GM19240 (cell line): Measurements from ENCODE around the gene RAB34.
A peak's percentile ranks its signal among the peaks of the same experiment; 100 is the strongest.

Source experiments
- DNase-seq: peaks from one replicate; pipeline ENCODE4 v3.0.0; 2011; ENCODE audit warnings: low spot score; ENCODE audit not compliant: insufficient read length

The RAB34 gene

DNA sequence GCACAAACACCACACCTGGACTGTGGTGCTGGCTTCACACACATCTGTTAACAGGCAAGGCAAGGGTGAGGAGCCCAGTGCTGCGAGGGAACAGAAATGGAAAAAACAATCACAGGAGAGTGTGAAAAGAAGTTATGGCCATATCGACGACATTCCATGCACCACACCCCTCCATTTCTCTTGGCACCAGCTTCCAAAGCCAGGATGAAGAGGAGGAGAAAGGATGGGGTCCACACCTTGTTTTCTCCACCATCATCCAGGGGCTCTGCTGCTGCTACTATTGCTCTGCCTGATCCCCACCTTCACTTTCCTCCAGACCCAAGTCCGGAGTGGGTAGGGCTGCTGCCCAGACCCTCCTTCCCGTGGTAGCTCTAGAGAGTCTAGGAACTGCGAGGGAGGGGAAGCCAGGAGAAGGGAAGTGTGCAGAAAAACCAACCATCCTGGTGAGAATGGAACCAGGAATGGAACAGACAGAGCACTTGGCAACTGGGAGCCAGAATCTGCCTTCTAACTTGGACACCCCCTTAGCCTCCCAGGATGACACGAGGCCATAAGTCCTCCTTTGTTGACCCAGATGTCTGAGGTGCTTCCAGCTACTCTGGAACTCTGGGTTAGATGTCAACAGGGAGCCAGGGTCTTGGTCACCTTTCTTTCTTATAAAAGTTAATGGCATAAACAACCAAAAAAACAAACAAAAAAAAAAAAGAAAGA lies 4.8 kb downstream of the RAB34 start:
- no peak for DNase-seq

DNA sequence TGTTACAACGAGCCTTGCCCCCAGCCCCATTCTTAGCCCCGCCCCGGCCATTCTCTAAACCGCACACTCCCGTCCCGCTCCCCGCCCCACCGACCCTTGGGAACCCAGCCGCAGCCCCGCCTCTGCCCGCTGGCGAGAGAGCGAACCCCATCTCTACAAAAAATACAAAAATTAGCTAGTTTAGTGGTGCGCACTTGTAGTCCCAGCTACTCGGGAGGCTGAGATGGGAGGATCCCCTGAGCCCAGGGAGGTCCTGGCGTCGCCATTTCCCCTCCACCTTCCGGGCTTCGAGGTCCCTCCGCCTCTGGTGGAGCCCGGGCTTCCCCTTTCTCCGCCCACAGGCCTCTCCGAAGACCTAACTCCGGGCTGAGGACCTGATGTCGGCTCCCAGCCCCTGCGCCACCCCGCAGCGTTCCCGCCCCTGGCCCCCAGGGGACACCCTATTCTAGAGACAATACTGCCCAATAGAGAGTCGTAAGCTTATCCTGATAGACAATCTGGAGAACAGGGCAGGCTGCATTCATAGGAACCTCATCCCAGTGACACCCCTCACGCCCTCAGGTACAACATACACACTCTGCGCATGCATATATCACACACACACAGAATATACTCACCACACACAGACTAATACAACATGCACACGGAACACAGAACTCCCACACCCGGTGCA lies 5.5 kb downstream of the RAB34 start:
- peak; percentile 66 for DNase-seq

DNA sequence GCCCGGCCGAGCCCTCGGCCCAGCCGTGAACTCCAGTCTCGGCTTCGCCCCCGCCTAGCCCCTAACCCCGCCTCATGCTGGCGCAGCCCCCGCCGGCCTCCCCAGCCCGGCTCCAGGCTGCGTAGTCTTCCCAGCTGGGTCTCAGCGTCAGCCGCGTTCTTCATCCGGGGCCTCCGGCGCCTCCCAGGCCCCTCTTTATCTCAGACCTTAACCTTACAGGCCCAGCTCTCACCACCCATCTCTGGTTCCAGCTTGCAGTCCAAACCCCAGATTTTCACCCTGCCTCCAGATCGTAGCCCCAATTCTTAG lies 6.0 kb downstream of the RAB34 start, which contains the start of gene PROCA1:
TSS of gene PROCA1 (minus strand) at position 166 of the 309 bp plus-strand sequence. CDS start 228 bp downstream, outside the sequence.
- DNase-seq: no peak

DNA sequence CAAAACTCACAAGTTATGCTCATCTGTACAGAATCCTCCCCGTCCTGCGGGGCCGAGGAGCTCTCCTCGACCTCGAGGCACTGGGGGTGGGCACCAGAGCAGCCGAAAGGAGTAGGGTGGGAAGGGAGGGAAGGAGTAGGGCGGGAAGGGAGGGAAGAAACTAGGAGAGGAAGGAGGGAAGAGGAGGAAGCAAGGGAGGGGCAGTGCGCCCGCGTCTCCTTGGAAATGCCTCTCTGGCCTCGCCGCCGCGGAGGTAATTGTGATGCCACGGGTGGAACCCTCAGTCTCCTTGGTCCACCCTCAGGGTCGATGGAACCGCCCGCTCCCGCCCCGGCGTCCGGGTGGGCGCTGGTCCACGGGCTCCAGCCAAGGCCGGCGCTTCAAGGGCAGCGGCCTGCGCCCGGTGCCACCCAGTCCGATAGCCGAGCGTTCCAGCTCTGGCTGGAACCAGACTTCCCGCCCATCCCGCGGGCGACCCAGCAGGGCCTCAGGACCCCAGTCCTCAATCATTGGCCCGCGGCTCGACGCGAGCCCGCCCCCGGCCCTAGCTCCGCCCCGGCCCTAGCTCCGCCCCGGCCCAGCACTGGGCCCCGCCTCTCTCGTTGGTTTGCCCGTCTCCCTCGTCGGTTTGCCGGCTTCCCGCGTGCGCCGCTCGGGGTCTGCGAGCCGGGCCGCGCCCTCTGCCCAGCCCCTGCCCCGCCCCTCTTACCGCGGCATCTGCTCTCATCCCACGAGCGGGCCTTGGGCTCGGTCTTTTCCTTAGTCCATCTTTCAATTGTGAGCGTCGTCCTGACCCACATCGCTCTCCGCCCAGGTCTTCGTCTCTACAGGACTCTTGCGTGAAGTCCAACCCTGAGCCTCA lies 6.6 kb downstream of the RAB34 start:
- DNase-seq: peak; percentile 91

DNA sequence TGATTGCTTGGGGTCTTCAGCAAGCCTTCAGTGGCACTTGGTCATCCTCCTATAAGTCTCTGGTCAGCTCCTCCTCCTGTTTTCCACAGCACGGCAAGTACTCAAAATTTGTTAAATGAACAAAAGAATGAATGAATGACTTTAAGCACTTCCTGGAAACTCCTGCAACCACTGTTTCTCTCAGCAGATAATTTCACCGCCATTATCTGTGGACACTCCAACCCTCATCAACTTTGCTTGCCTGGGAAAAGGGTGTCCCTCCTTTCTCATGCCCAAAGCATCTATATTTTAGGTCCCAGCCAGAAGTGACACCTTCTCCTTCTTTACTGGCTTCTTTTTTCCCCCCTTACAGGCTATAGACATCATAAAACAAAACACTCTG lies 10.3 kb downstream of the RAB34 start:
- DNase-seq: no peak

DNA sequence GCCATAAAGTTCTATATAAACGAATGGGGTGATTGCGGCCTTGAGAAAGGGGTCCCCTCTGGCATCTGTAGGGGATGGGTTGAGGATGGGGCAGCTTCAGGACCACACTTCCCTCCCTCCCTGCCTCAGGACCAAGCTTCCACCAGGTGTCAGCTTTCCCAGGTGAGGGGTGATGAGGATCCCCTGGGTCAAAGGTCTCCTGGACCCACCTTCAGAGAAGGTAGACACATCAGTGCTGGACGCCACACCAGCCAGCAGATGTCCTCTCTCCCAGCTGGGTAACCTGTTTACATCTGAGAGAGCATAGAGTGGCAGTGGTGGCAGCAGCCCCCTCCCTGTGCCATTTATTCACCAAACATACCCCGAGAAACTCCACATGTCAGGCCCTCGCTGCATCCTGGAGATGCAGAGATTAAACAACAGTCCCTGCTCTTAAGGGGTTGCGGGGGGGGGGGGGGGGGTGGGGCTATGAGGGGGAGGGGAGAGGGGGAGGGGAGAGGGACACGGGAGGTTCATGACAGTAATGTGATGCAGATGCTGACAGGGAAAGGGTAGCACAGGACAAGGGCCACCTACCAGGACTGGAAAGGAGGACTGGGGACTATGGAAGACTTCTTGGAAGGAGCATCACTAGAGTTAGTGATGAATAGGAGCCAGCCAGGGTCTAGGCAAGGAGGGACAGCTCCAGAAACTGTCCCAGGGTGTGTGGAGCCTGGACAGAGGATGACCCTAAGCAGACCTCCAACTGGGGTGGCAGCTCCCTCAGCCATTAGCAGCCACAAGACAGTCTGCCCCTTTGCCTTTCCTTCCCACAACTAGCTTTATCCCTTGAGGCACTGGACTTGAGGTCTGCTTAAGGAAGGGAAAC lies 11.0 kb downstream of the RAB34 start:
- DNase-seq: no peak

DNA sequence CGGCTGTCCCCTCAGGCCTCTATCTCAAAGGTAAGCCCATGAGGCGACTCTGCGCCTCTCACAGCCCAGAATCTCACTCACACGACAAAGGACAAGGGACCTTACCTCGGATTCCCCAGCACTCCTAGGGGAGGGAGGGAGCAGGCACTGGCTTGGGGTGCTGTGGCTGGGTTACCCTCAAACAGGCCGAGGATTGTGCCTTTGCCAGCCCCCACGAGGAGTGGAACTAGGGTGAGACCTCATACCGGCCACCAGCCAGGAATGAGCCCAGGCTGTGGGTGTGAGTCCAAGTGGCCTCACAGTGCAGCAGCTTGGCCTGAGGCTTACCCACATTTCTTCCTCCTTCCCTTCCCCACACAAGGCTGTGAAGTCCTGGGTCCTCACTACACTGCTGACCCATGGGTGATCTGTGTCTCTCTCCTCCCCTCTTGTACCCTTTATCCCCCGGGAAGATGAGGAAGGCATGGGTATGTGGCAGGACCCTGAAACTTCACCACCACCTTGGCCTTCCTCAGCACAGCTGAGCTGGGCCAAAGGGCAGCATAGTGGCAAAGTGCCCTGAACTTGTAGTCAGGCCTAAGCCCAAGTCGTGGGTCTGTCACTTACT lies 11.8 kb downstream of the RAB34 start:
- no peak for DNase-seq

DNA sequence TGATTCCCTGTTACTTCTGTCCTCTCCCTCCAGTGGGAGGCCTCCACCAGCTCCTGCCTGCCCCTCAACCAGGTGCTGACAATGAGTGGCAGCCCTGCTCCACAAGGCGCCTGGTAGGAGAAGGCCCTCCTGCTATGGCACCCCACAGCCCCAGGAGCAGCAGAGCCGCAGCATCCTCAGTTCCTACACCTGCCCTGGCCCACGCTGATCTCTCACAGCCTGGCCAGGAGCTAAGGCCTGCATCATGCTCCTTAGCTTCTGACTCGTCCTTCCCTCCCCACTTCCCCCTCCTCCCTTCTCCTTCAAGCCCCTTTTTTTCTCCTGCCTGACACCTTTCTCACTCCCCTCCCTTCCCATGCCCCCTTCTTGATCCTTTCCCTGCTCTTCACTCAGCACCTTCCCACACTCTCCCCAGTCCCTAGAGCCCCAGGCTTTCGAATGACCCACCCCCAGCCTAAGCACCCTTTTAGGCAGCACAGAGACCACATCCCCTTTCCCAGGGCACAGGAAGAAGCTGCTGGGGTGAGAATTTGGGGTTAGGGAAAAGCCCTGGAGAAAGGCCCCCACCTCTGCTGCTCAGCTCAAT lies 12.5 kb downstream of the RAB34 start:
- no peak for DNase-seq

DNA sequence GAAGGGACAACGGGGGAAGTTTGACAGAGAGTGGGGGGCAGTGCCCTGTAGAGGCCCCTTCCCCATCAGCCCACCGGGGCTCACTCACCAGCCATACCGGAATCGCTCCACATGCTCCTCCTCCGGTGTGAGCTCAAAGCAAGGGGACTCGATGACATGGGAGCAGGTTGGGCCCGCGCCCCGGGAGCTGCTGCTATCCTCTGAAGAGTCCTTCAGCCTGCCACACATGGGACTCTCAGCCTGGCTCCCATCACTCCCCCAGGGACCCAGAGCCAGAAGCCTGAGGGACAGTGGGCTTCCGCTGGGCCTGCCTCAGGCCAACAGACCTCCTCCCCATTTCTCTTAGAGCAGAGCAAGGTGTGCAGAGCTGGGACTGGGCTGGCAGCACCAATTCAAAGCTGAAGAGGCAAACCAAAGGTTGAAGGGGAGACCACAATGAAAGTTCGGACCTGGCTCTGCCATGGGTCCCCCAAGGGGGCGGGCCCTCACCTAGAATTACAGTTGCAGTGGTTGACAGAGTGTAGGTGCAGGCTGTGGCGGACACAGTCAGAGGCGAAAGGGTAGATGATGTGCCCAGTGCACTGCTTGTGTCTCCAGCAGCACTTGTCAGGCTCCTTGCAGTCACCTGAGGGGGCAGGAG lies 13.3 kb downstream of the RAB34 start:
- DNase-seq: no peak

DNA sequence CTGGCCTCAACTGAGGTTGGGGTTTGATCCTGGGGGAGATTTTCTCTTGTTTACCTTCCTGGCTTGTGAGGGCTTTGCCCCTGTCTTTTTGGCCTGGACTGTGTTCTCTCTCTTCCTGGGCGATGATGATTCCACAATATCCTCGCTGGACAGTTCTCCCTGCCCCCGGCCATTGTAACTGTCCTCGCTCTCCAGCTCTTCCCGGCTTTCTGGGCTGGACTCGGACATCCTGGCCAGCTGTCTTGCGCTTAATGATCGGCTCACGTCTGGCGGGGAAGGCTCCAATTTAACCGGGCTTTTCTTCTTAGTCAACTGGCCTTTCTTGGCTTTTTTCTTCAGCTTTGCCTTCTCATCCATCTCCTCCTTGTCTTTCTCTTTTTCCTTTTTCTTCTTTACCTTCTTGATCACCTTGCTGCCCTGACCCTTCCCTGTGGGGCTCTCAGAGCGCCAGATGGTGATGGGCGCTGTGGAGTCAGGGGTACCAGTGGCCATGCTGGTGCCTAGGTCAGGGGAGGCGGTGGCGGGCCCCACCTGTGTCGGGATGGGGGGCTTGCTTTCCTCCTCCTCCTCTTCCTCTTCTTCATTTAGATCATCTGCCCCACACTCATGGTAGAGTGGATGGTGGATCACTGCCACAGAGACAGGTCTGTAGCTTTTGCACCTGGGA lies 14.0 kb downstream of the RAB34 start:
- DNase-seq: no peak

DNA sequence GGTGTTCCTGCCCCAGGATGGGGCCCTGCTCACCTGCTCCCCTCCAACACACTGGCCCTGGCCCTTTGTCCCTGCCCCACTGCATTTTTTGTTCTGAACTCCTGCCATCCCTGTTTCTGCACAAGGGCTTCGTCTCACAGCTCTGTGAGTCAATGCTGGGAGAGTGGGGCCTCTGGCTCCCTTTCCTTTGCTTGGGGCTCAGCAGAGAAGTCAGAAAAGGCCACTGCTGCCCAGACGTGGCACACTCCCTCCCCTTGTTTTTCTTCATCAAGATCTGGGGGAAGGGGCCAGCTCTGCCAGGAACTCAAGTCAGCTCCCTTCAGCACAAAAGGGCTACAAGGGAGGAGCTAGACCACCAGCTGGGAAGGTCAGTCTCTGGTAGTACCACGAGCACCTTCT lies 14.9 kb downstream of the RAB34 start:
- DNase-seq: no peak

DNA sequence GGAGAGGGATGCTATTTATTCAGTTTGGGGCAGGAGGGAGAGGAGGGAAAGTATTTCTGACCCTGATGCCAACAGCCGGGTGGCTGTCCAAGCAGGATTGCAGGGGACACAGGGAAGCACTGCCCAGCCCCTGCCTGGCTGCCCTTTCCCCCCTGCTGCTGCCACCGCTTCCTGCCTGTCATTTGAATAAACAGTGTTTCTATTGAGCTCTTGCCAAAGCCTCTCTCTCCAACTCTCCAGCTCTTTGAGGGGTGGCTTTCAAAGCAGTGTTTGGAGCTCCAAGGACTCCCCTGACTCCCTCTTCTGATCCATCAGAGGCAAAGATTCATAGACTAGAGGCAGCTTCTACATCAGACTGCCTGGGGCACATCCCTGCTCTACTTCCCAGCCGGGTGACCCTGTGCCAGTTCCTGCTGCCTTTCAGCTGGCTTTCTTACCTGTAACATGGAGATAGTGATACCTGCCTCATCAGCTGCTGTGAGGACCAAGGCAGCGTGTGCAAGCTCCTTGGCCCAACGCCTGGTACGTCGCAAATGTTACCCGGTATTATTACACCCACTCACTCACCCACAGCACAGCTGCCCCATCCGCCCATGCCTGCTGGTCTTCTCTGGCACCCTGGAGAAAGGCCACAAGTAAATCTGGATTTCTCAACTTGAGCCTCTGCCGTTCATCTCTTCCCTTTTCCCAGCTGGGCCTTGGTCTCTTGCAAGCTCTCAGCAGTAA lies 15.5 kb downstream of the RAB34 start:
- DNase-seq: no peak

DNA sequence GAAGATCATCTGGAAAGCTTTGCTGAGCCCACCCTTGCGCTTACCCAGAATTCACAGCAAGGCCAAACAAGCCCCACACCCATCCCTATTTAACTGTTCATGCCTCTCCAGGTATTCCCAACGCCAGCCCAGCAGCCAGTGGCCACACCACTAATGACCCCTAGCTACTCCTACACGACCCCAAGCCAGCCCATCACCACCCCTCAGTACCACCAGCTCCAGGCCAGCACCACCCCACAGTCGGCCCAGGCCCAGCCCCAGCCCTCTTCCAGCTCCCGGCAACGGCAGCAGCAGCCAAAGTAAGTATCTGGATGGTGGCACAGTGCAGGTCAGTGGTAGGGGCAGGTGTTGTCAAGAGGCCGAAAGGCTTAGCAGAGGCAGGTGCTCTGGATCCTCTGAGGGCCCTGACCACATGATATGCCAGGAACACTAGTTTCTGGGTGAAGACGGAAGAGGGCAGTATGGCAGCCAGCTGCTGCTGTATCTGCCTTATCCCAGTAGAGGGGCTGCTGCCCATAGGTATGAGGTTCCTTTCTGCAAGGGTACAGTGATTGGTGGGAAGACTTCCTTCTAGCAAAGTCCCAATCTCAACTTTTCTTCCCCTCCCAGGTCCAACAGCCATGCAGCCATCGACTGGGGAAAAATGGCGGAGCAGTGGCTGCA lies 16.7 kb downstream of the RAB34 start:
- no peak for DNase-seq

DNA sequence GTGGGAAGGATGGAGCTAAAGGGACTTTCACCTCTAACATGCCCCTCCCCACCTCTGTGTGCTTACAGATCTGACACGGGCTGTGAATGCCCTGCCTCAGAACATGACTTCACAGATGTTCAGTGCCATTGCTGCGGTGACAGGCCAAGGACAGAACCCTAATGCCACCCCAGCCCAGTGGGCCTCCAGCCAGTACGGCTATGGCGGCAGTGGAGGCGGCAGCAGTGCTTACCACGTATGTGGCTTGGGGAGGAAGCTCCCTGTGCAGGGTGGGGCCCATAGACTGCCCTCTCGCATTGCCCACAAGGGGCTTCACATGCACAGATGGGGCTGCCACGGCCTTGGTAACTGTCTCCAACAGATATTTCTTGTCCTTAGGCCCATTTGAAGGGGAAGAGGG lies 17.4 kb downstream of the RAB34 start:
- DNase-seq: no peak

DNA sequence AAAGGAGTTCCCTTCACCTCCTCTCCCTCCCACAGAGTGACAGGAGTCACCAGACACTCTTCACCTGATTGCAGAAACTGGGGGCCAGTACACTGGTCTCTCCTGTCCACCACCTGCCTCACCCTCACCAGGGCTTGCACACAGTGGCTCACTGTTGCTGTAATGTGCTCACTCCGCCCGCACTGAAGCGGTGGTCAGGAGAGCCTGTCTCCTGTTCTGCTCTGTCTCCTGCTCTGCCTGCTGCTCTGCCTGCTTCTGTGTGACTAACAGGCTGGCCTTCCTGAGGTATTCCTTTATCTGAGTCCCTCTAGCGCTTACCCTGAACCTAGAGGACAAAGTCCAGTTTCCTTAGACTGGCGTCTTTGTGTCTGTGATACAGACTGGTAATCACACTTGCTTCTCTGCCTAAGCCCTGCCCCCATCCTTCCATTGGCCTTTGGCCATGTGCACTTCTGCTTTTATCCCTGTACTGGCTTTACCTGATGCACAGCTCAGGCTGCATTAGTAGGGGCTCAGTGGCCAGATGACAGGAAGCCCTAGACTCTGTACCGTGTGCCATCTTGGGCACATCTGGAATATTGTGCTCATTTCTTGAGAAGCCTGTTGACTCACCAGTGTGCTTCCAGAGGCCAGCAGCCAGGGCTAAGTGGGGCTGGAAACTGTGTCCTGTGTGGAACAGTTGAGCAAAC lies 19.3 kb downstream of the RAB34 start:
- no peak for DNase-seq

DNA sequence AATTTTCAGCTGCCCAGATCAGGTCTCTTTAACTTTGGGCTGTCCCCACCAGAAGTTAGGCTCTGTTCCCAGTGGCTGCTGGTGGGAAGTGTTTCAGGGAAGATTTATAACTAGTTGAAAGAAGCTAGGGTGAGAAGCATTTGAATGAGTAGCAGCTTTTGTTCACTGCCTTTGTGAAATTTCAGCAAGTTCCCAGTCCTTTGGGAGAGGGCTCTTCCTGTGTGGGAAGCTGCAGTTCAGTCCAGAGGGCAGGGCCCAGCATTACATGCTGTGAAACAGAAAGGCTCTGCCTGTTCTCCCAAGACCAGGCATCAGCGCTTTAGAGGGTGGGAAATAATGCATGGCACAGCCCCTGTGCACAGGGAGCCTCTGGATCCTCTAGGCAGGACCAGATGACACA lies 23.8 kb downstream of the RAB34 start:
- no peak for DNase-seq

DNA sequence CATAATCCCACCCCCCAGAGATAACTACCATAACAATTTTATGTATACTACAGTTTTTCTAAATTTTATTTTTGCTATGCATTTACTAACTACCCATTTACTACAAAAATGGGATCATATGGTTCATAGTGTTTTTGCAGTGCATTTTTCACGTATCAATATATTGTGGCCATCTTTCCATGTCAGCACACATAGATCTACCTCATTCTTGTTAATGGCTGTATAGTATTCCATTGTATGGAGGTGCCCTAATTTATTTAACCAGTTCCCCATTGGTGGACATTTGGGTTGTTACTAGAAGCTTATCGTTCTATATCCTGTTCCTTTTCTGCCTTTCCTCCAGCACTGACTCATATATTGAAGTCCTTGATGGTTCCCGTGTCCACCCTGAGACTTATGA lies 28.7 kb downstream of the RAB34 start:
- DNase-seq: no peak

DNA sequence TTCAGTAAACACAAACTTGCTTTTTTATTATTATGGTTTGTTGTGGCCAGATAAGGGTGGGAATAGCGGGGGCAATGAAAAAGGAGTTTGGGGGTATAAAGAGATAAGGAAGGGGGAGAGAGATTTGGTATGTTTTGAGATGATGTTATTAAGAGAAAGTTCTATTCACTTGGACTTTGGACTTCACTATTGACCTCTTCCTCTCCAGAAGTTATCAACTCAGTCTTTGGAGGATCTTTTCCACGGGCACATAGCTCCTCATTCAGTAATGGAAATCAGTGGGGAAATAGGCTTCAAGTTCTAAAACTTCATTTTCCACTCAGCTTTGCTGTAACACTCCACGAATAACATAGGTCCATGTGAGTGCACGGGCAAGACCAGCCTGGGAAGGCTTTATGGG lies 29.2 kb downstream of the RAB34 start:
- no peak for DNase-seq
